CD14-positive monocyte (primary cell): ENCODE data around the gene CMC4. TPM values are rescaled to one million over a fixed set of nuclear protein-coding genes. Genes with fewer than 3 reads are reported as not detected.
A peak's percentile ranks its signal among the peaks of the same experiment; 100 is the strongest.

Experiments
- DNase-seq, 3 donors: peaks; one replicate each; pipeline ENCODE4 v3.0.0-alpha.2; 2011 to 2022
- H2AFZ ChIP-seq: 2 replicates; pipeline ENCODE4 v1.6.0; 2012; ENCODE audit warnings: mild to moderate bottlenecking, low read depth, low read length, inconsistent platforms; ENCODE audit not compliant: insufficient read depth, poor library complexity, severe bottlenecking
- H3K27ac ChIP-seq, 2 donors: 1 replicate in 1 of 2; 2 replicates in 1 of 2; pipeline ENCODE4 v1.5.1; 2012 to 2013; ENCODE audit warnings: low read length in 2 of 2, control low read depth in 1 of 2, inconsistent platforms in 1 of 2, low read depth in 1 of 2, mild to moderate bottlenecking in 1 of 2
- H3K27me3 ChIP-seq, 2 donors: one replicate each; pipeline versions ENCODE4 v1.6.0 to v1.6.1; 2011 to 2013; ENCODE audit warnings: low read length in 2 of 2; ENCODE audit not compliant: control insufficient read depth in 2 of 2, insufficient read depth in 2 of 2
- H3K36me3 ChIP-seq, 2 donors: replicated peaks in 1 of 2; 1 replicate in 1 of 2; 2 replicates in 1 of 2; pipeline versions ENCODE4 v1.5.1 to v1.6.1; 2012 to 2013; ENCODE audit warnings: low read length in 2 of 2, control low read depth in 1 of 2, inconsistent platforms in 1 of 2, mild to moderate bottlenecking in 1 of 2; ENCODE audit not compliant: insufficient read depth in 2 of 2, control insufficient read depth in 1 of 2
- H3K4me1 ChIP-seq, 2 donors: 1 replicate in 1 of 2; 2 replicates in 1 of 2; pipeline versions ENCODE4 v1.5.1 to v1.6.1; 2012 to 2013; ENCODE audit warnings: low read length in 2 of 2, control low read depth in 1 of 2, inconsistent platforms in 1 of 2, mild to moderate bottlenecking in 1 of 2, moderate library complexity in 1 of 2; ENCODE audit not compliant: insufficient read depth in 2 of 2, control insufficient read depth in 1 of 2
- H3K4me2 ChIP-seq: replicated peaks from 2 replicates; pipeline ENCODE3; 2012; ENCODE audit warnings: low read length, moderate library complexity, mild to moderate bottlenecking; ENCODE audit not compliant: poor library complexity, severe bottlenecking; ENCODE audit errors: extremely low read depth
- H3K4me3 ChIP-seq, 3 experiments: fragments of 200-600 bp in 1 of 3; sonication (generic) in 1 of 3; replicated peaks in 1 of 3; 1 replicate in 2 of 3; 2 replicates in 1 of 3; pipeline ENCODE4 v1.5.1; 2011 to 2013; ENCODE audit warnings: low read length in 3 of 3, mild to moderate bottlenecking in 3 of 3, control low read depth in 2 of 3, low read depth in 2 of 3, inconsistent platforms in 1 of 3, moderate library complexity in 1 of 3
- H3K79me2 ChIP-seq: 2 replicates; pipeline ENCODE4 v1.6.0; 2012; ENCODE audit warnings: mild to moderate bottlenecking, control low read depth, inconsistent platforms, low read length, moderate library complexity; ENCODE audit not compliant: insufficient read depth
- H3K9ac ChIP-seq: 2 replicates; pipeline ENCODE4 v1.6.0; 2017; ENCODE audit warnings: low read length, mild to moderate bottlenecking; ENCODE audit not compliant: insufficient read depth, poor library complexity, severe bottlenecking
- H3K9me3 ChIP-seq, 2 donors: replicated peaks in 1 of 2; 1 replicate in 1 of 2; 2 replicates in 1 of 2; pipeline versions ENCODE4 v1.5.1 to v1.6.1; 2012 to 2013; ENCODE audit warnings: low read length in 2 of 2, control low read depth in 1 of 2; ENCODE audit not compliant: control insufficient read depth in 1 of 2, insufficient read depth in 1 of 2
- H4K20me1 ChIP-seq: 2 replicates; pipeline ENCODE4 v1.6.0; 2012; ENCODE audit warnings: mild to moderate bottlenecking, low read length, control low read depth, moderate library complexity; ENCODE audit not compliant: insufficient read depth
- H3K27ac Mint-ChIP-seq, 7 donors: one replicate each; pipeline ENCODE4 v1.8.0; 2020; ENCODE audit warnings: mild to moderate bottlenecking in 7 of 7, mixed read lengths in 7 of 7, moderate library complexity in 6 of 7, inconsistent platforms in 2 of 7
- H3K27me3 Mint-ChIP-seq, 3 donors: one replicate each; pipeline ENCODE4 v1.8.0; 2021 to 2022; ENCODE audit warnings: low read depth in 3 of 3, mild to moderate bottlenecking in 3 of 3, mixed read lengths in 3 of 3, moderate library complexity in 3 of 3, inconsistent platforms in 1 of 3
- H3K36me3 Mint-ChIP-seq, 2 donors: one replicate each; pipeline ENCODE4 v1.8.0; 2020; ENCODE audit warnings: mixed read lengths in 2 of 2, inconsistent platforms in 1 of 2, mild to moderate bottlenecking in 1 of 2
- H3K4me1 Mint-ChIP-seq: one replicate; pipeline ENCODE4 v1.8.0; 2020; ENCODE audit warnings: mild to moderate bottlenecking, mixed read lengths
- H3K4me3 Mint-ChIP-seq, 2 donors: one replicate each; pipeline ENCODE4 v1.8.0; 2020; ENCODE audit warnings: mild to moderate bottlenecking in 2 of 2, mixed read lengths in 2 of 2, moderate library complexity in 1 of 2
- H3K9me3 Mint-ChIP-seq, 7 donors: one replicate each; pipeline ENCODE4 v1.8.0; 2020 to 2022; ENCODE audit warnings: mixed read lengths in 7 of 7, mild to moderate bottlenecking in 6 of 7, moderate library complexity in 6 of 7, inconsistent platforms in 2 of 7
- CTCF ChIP-seq: fragments of 200-600 bp; IDR thresholded peaks from one replicate; pipeline ENCODE4 v1.8.0; 2022; ENCODE audit warnings: antibody characterized with exemption, mild to moderate bottlenecking
- WGBS: methylation state at CpG from one replicate; pipeline ENCODE4 v1.1.5; 2013; ENCODE audit warnings: missing lambda C conversion rate; ENCODE audit not compliant: insufficient coverage; 5-methylcytosine and 5-hydroxymethylcytosine counted together
- intact Hi-C, 2 donors: fragments of 100-400 bp; cut with micrococcal nuclease; formaldehyde crosslinking; loops; one replicate each; pipeline versions ENCODE4 v1.15.0 to v1.15.1; 2023
- polyA plus RNA-seq, 3 donors: library from polyadenylated mRNA; depleted of rRNA in 1 of 3; unstranded in 2 of 3; stranded (reverse) in 1 of 3; fragments of 300-500 nt in 2 of 3; fragments of >200 nt in 1 of 3; fragmentation: Illumina TruSeq in 2 of 3; gene quantifications; 1 replicate in 2 of 3; 2 replicates in 1 of 3; pipeline ENCODE4 v1.2.3, GENCODE V29; 2012 to 2021

The CMC4 gene
- polyA plus RNA-seq, 3 donors = 6.4 to 11.1 (median 10.1) TPM

GRCh38 chrX:155115174-155115819 lies 44.4 kb upstream of the CMC4 start:
- H3K9me3 Mint-ChIP-seq = peaks cover 0 to 2% (median 0%) of the 10 kb centered on the region in 7 donors
- no peak for TF ChIP-seq CTCF
- intact Hi-C loops = no loop called here
- Histone ChIP-seq H3K4me2 (no peak overlapping the region), H3K79me2 (no peaks in the 10 kb centered on the region), H3K9ac (no peak overlapping the region), H3K27me3 (no peaks in the 10 kb centered on the region), H4K20me1 (no peaks in the 10 kb centered on the region), H3K9me3 (no peaks in the 10 kb centered on the region), H3K27ac (no peak overlapping the region), H3K4me3 (no peak overlapping the region), H3K36me3 (peaks cover 6 to 41% of the 10 kb centered on the region in 2 donors), H2AFZ (no peak overlapping the region), H3K4me1 (no peaks in the 10 kb centered on the region)
- H3K36me3 Mint-ChIP-seq = peaks cover 40 to 46% of the 10 kb centered on the region in 2 donors
- H3K27ac Mint-ChIP-seq = no peak overlapping the region
- no peaks in the 10 kb centered on the region for H3K27me3 Mint-ChIP-seq
- H3K4me1 Mint-ChIP-seq = no peaks in the 10 kb centered on the region
- no peak overlapping the region for H3K4me3 Mint-ChIP-seq
- WGBS = no CpG with 5 or more reads among the region's 1 CpG
- peak in 1 of 3 donors; percentile 2 for DNase-seq

GRCh38 chrX:155113097-155113496 lies 42.2 kb upstream of the CMC4 start:
- intact Hi-C loops = no loop called here
- Histone ChIP-seq H4K20me1 (no peaks in the 10 kb centered on the region), H2AFZ (no peak overlapping the region), H3K9ac (no peak overlapping the region), H3K9me3 (no peaks in the 10 kb centered on the region), H3K4me2 (no peak overlapping the region), H3K79me2 (no peaks in the 10 kb centered on the region), H3K27me3 (no peaks in the 10 kb centered on the region), H3K36me3 (peaks cover 0 to 35% of the 10 kb centered on the region in 2 donors), H3K4me3 (no peak overlapping the region), H3K4me1 (no peaks in the 10 kb centered on the region), H3K27ac (no peak overlapping the region)
- no peak for TF ChIP-seq CTCF
- H3K36me3 Mint-ChIP-seq = peaks cover 34 to 44% of the 10 kb centered on the region in 2 donors
- H3K4me1 Mint-ChIP-seq = no peaks in the 10 kb centered on the region
- WGBS = no CpG with 5 or more reads among the region's 4 CpGs
- no peak for DNase-seq
- H3K27ac Mint-ChIP-seq = no peak overlapping the region
- no peaks in the 10 kb centered on the region for H3K27me3 Mint-ChIP-seq
- H3K9me3 Mint-ChIP-seq = peaks cover 0 to 2% (median 0%) of the 10 kb centered on the region in 7 donors
- H3K4me3 Mint-ChIP-seq = no peak overlapping the region
